Astrocyte (in vitro differentiated cells and primary cell): ENCODE measurements around the gene TM9SF3. TPM values are rescaled to one million over a fixed set of nuclear protein-coding genes. Genes with fewer than 3 reads are reported as not detected.

ENCODE experiments used
- DNase-seq: peaks from one replicate; pipeline ENCODE4 v3.0.0-alpha.2; 2010; ENCODE audit warnings: low read depth
- FAIRE-seq: peaks from 2 replicates; lab custom pipeline; 2011; peaks lifted over from hg19 to GRCh38; lab: Jason Lieb, UNC
- H2AFZ ChIP-seq: 2 replicates; pipeline ENCODE4 v1.6.0; 2012; ENCODE audit warnings: low read depth, low read length, inconsistent platforms
- H3K27ac ChIP-seq: 2 replicates; pipeline ENCODE4 v1.5.1; 2011; ENCODE audit warnings: low read depth, low read length, inconsistent platforms
- H3K27me3 ChIP-seq: 2 replicates; pipeline ENCODE4 v1.6.0; 2011; ENCODE audit warnings: low read length, inconsistent platforms; ENCODE audit not compliant: insufficient read depth
- H3K36me3 ChIP-seq: 2 replicates; pipeline ENCODE4 v1.5.1; 2011; ENCODE audit warnings: low read length, inconsistent platforms; ENCODE audit not compliant: insufficient read depth
- H3K4me1 ChIP-seq: 2 replicates; pipeline ENCODE4 v1.5.1; 2011; ENCODE audit warnings: low read length, inconsistent platforms; ENCODE audit not compliant: insufficient read depth
- H3K4me2 ChIP-seq: 2 replicates; pipeline ENCODE4 v1.6.0; 2012; ENCODE audit warnings: low read length, inconsistent platforms
- H3K4me3 ChIP-seq: 2 replicates; pipeline ENCODE4 v1.5.1; 2011; ENCODE audit warnings: low read depth, mild to moderate bottlenecking, low read length, inconsistent platforms; ENCODE audit not compliant: insufficient read depth
- H3K79me2 ChIP-seq: 2 replicates; pipeline ENCODE4 v1.6.0; 2012; ENCODE audit warnings: mild to moderate bottlenecking, low read length, inconsistent platforms; ENCODE audit not compliant: insufficient read depth
- H3K9ac ChIP-seq: 2 replicates; pipeline ENCODE4 v1.6.0; 2012; ENCODE audit warnings: mild to moderate bottlenecking, low read length, inconsistent platforms
- H3K9me3 ChIP-seq: 2 replicates; pipeline ENCODE4 v1.5.1; 2012; ENCODE audit warnings: low read depth, mild to moderate bottlenecking, low read length, inconsistent platforms; ENCODE audit not compliant: insufficient read depth
- H4K20me1 ChIP-seq: 2 replicates; pipeline ENCODE4 v1.6.0; 2012; ENCODE audit warnings: low read length, inconsistent platforms; ENCODE audit not compliant: insufficient read depth
- H3K27ac Mint-ChIP-seq: one replicate; pipeline ENCODE4 v1.8.0; 2021; ENCODE audit warnings: mild to moderate bottlenecking, mixed read lengths; ENCODE audit not compliant: unreplicated experiment
- H3K27me3 Mint-ChIP-seq: one replicate; pipeline ENCODE4 v1.8.0; 2021; ENCODE audit warnings: low read depth, mixed read lengths; ENCODE audit not compliant: unreplicated experiment
- H3K36me3 Mint-ChIP-seq: one replicate; pipeline ENCODE4 v1.8.0; 2021; ENCODE audit warnings: low read depth, mixed read lengths; ENCODE audit not compliant: unreplicated experiment
- H3K4me1 Mint-ChIP-seq: one replicate; pipeline ENCODE4 v1.8.0; 2021; ENCODE audit warnings: low read depth, mixed read lengths; ENCODE audit not compliant: unreplicated experiment
- H3K4me3 Mint-ChIP-seq: one replicate; pipeline ENCODE4 v1.8.0; 2021; ENCODE audit warnings: mild to moderate bottlenecking, moderate library complexity, mixed read lengths; ENCODE audit not compliant: unreplicated experiment
- H3K9me3 Mint-ChIP-seq: one replicate; pipeline ENCODE4 v1.8.0; 2021; ENCODE audit warnings: mild to moderate bottlenecking, mixed read lengths; ENCODE audit not compliant: unreplicated experiment
- EZH2 ChIP-seq: IDR thresholded peaks from 2 replicates; pipeline ENCODE4 v1.6.1; 2012; ENCODE audit warnings: mild to moderate bottlenecking, low read length, inconsistent platforms; ENCODE audit not compliant: insufficient read depth
- total RNA-seq: library from RNA; stranded (reverse); gene quantifications from 2 replicates; pipeline ENCODE4 v1.2.1, GENCODE V29; 2021
- TF ChIP-seq, protein P1 (sequence below): IDR thresholded peaks from 2 replicates; pipeline ENCODE4 v1.5.1; 2011; ENCODE audit warnings: low read depth, mild to moderate bottlenecking, inconsistent platforms, low read length, moderate library complexity; ENCODE audit not compliant: insufficient read depth

TM9SF3 gene
- total RNA-seq, 1 donor from 2014 or later: 200 TPM

DNA sequence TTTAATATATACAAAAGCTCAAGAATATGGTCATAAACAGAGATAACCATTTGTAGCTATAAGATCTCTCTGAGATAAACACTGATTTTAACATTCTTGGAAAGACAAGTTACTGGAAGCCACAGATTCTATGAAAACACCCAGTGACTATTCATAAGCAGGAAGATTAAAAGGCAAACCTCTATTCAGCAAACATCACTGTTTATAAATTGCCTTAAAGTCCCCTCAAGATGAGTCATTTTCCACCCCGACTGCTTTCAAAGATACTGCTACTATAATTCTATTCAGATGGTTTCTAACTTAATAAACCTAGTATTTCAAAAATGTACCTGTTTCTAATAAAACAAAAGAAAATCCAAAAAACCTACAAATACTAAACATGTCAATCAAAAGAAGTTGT lies 21.0 kb downstream of the TM9SF3 start:
- DNase-seq (peak; percentile 70), FAIRE-seq (no peak)
- Histone ChIP-seq H3K4me3 (no peak overlapping the region), H3K9me3 (no peaks in the 10 kb centered on the region), H2AFZ (no peak overlapping the region), H3K27ac (no peak overlapping the region), H3K9ac (no peak overlapping the region), H3K4me2 (peak overlapping the region; percentile 24), H3K27me3 (no peaks in the 10 kb centered on the region), H3K4me1 (peaks cover 4% of the 10 kb centered on the region), H4K20me1 (peaks cover 95% of the 10 kb centered on the region), H3K36me3 (peaks cover 10% of the 10 kb centered on the region), H3K79me2 (peaks cover 94% of the 10 kb centered on the region)
- Mint-ChIP-seq H3K27ac (peak overlapping the region; percentile 15), H3K4me3 (no peak overlapping the region), H3K9me3 (no peaks in the 10 kb centered on the region), H3K36me3 (peaks cover 12% of the 10 kb centered on the region), H3K27me3 (no peaks in the 10 kb centered on the region), H3K4me1 (peaks cover 17% of the 10 kb centered on the region)
- TF ChIP-seq, protein P1, sequence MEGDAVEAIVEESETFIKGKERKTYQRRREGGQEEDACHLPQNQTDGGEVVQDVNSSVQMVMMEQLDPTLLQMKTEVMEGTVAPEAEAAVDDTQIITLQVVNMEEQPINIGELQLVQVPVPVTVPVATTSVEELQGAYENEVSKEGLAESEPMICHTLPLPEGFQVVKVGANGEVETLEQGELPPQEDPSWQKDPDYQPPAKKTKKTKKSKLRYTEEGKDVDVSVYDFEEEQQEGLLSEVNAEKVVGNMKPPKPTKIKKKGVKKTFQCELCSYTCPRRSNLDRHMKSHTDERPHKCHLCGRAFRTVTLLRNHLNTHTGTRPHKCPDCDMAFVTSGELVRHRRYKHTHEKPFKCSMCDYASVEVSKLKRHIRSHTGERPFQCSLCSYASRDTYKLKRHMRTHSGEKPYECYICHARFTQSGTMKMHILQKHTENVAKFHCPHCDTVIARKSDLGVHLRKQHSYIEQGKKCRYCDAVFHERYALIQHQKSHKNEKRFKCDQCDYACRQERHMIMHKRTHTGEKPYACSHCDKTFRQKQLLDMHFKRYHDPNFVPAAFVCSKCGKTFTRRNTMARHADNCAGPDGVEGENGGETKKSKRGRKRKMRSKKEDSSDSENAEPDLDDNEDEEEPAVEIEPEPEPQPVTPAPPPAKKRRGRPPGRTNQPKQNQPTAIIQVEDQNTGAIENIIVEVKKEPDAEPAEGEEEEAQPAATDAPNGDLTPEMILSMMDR: no peak
- TF ChIP-seq EZH2: no peak

DNA sequence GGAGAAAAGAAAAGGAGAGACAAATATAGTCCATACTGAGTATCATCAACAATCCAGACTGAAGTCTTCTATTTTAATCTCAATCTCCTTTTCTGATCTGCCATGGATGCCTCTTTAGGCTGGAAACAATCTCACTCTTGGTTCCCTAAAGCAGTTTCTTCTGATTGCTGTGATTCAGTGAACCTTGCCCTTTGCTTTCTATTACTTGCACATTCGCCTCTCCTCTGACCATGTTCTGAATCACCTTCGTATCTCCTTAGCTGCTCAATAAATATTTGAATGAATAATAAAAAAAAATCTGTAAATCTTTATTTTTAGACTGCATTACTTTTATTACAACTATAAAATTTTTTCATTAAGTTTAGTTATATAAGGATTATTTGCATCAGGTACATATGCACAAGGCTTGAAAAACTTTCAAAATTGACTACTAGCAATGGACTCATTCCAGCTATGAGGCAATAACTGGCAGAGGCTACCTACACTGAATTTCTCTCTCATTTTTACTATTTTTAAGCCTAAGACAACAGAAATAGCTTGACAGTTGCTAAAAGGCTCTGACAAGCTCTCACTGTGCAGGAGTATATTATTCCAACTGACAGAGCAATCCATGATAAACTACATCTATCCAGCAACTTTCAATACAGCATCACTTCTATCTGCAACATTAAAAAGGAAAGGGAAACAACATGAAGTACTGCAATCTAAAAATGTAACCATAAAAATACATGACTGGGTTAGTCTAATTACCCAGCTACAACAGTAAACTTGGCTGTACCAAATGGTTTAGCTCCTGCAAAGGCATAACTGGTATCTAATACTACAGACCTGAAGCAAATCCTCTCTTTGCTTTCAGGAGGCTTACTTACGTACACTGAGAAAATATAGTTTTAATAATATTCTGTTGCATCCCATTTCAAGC lies 25.6 kb downstream of the TM9SF3 start:
- H3K36me3 ChIP-seq: peaks cover 34% of the 10 kb centered on the region
- peaks cover 7% of the 10 kb centered on the region for H3K4me1 Mint-ChIP-seq
- no peaks in the 10 kb centered on the region for H3K9me3 Mint-ChIP-seq
- no peak overlapping the region for H3K9ac ChIP-seq
- peaks cover 4% of the 10 kb centered on the region for H3K4me1 ChIP-seq
- H3K79me2 ChIP-seq: peaks cover 69% of the 10 kb centered on the region
- no peak overlapping the region for H3K4me3 ChIP-seq
- no peak overlapping the region for H3K27ac Mint-ChIP-seq
- no peak overlapping the region for H3K27ac ChIP-seq
- H2AFZ ChIP-seq: no peak overlapping the region
- FAIRE-seq (no peak), DNase-seq (no peak)
- TF ChIP-seq, protein P1: no peak
- no peak for TF ChIP-seq EZH2
- H3K27me3 ChIP-seq: no peaks in the 10 kb centered on the region
- H3K4me2 ChIP-seq: no peak overlapping the region
- H3K27me3 Mint-ChIP-seq: no peaks in the 10 kb centered on the region
- H3K9me3 ChIP-seq: no peaks in the 10 kb centered on the region
- no peak overlapping the region for H3K4me3 Mint-ChIP-seq
- H3K36me3 Mint-ChIP-seq: peaks cover 11% of the 10 kb centered on the region
- peaks cover 87% of the 10 kb centered on the region for H4K20me1 ChIP-seq

DNA sequence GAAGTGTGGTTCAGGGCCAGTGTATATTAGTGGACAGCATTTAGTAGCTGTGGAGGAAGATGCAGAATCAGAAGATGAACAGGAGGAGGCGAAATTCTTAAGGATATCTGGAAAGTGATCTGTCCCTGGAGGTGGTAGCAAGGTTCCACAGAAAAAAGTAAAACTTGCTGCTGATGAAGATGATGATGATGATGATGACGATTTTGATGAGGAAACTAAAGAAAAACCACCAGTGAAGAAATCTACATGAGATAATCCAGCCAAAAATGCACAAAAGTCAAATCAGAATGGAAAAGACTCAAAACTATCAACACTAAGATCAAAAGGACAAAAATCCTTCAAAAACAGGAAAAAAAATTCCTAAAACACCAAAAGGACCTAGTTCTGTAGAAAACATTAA lies 26.3 kb downstream of the TM9SF3 start:
- Histone ChIP-seq H3K4me3 (no peak overlapping the region), H4K20me1 (peaks cover 85% of the 10 kb centered on the region), H3K27me3 (no peaks in the 10 kb centered on the region), H3K4me2 (no peak overlapping the region), H3K36me3 (peaks cover 34% of the 10 kb centered on the region), H3K27ac (no peak overlapping the region), H3K9ac (no peak overlapping the region), H2AFZ (no peak overlapping the region), H3K79me2 (peaks cover 63% of the 10 kb centered on the region), H3K9me3 (no peaks in the 10 kb centered on the region), H3K4me1 (no peaks in the 10 kb centered on the region)
- Mint-ChIP-seq H3K27me3 (no peaks in the 10 kb centered on the region), H3K4me1 (peaks cover 3% of the 10 kb centered on the region), H3K9me3 (no peaks in the 10 kb centered on the region), H3K36me3 (peaks cover 11% of the 10 kb centered on the region), H3K27ac (no peak overlapping the region), H3K4me3 (no peak overlapping the region)
- TF ChIP-seq, protein P1: no peak
- no peak for TF ChIP-seq EZH2
- no peak for DNase-seq
- FAIRE-seq: no peak
